ENCODE results near the gene SERPINA10. TPM values are rescaled to one million over a fixed set of nuclear protein-coding genes. Genes with fewer than 3 reads are reported as not detected.

SERPINA10 gene
- total RNA-seq, 4 donors from 2014 or later, result 0.55 TPM; not detected in 3

- Histone ChIP-seq H3K27ac (no peak overlapping the region), H3K9me3 (peaks cover 0 to 3% of the 10 kb centered on the region in 2 donors), H3K4me3 (no peak overlapping the region), H3K4me1 (no peaks in the 10 kb centered on the region), H3K27me3 (no peaks in the 10 kb centered on the region), H3K36me3 (no peaks in the 10 kb centered on the region)
- DNase-seq, result no peak
- in situ Hi-C loops (cut with MboI; ENCODE audit: low pct_ligation_motif_present in 1 of 4, low pct_unique_long_range_greater_than_20kb in 1 of 4, low sequenced_read_pairs in 3 of 4), result no loop called here
- no peak for TF ChIP-seq EP300 (IDR thresholded peaks at IDR 0.05; ENCODE audit: low read depth)
- no peak for TF ChIP-seq POLR2A (IDR thresholded peaks at IDR 0.05)
- TF ChIP-seq, protein P1, sequence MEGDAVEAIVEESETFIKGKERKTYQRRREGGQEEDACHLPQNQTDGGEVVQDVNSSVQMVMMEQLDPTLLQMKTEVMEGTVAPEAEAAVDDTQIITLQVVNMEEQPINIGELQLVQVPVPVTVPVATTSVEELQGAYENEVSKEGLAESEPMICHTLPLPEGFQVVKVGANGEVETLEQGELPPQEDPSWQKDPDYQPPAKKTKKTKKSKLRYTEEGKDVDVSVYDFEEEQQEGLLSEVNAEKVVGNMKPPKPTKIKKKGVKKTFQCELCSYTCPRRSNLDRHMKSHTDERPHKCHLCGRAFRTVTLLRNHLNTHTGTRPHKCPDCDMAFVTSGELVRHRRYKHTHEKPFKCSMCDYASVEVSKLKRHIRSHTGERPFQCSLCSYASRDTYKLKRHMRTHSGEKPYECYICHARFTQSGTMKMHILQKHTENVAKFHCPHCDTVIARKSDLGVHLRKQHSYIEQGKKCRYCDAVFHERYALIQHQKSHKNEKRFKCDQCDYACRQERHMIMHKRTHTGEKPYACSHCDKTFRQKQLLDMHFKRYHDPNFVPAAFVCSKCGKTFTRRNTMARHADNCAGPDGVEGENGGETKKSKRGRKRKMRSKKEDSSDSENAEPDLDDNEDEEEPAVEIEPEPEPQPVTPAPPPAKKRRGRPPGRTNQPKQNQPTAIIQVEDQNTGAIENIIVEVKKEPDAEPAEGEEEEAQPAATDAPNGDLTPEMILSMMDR (IDR thresholded peaks at IDR 0.05), result no peak
- TF ChIP-seq POLR2AphosphoS5 (IDR thresholded peaks at IDR 0.05), result no peak
- intact Hi-C loops (cut with DNase I; ENCODE audit: low total_unique reads), result no loop called here
- 89 to 100% methylated on average over 2 to 4 of the region's 4 CpGs for WGBS, 2 donors (ENCODE audit: low coverage in 1 of 2)
Measured at GRCh38 chr14:94329857-94330256, 36.8 kb upstream of the SERPINA10 start.

DNA sequence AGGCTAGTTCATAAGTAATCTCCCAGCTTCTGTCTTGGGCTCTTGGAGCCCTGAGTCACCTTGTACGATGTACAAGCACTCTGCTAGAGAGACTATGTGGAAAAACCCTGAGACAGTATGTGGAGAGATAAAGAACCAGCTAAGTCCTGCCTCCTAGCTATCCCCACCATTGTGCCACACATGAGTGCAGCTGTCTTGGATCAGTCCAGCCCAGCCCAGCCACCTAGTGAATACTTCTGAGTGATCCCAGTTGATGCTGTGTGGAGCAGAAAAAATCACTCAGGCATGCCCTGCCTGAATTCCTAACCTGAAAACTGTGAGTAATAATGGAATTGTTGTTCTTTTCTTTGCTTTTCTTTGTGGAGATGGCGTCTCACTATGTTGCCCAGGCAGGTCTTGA lies 35.1 kb upstream of the SERPINA10 start:
- in situ Hi-C loops (cut with MboI; ENCODE audit: low pct_ligation_motif_present in 1 of 4, low pct_unique_long_range_greater_than_20kb in 1 of 4, low sequenced_read_pairs in 3 of 4), result no loop called here

GRCh38 chr14:94322648-94323570 lies 29.8 kb upstream of the SERPINA10 start, which contains the start of gene SERPINA6:
TSS of gene SERPINA6 (minus strand) at chr14:94323336. CDS start at chr14:94314648, 8,688 bp downstream.
- Histone ChIP-seq H3K4me3 (no peak within 1 kb of the TSS), H3K27me3 (no peaks in the 10 kb centered on the region), H3K27ac (no peak within 1 kb of the TSS), H3K9me3 (peaks cover 0 to 3% of the 10 kb centered on the region in 2 donors), H3K36me3 (no peaks in the 10 kb centered on the region), H3K4me1 (peaks cover 0 to 15% (median 4%) of the 10 kb centered on the region in 4 donors)
- in situ Hi-C loops (cut with MboI; ENCODE audit: low pct_ligation_motif_present in 1 of 4, low pct_unique_long_range_greater_than_20kb in 1 of 4, low sequenced_read_pairs in 3 of 4) (no loop called here), intact Hi-C loops (cut with DNase I; ENCODE audit: low total_unique reads) (no loop called here)
- TF ChIP-seq, protein P1 (IDR thresholded peaks at IDR 0.05), result no peak
- TF ChIP-seq POLR2A (IDR thresholded peaks at IDR 0.05), result no peak
- no peak for TF ChIP-seq EP300 (IDR thresholded peaks at IDR 0.05; ENCODE audit: low read depth)
- no peak for TF ChIP-seq POLR2AphosphoS5 (IDR thresholded peaks at IDR 0.05)
- no peak for DNase-seq
- 64% methylated on average over 15 of the region's 15 CpGs; no CpG with 5 or more reads in 1 of the 2 donors for WGBS, 2 donors (ENCODE audit: low coverage in 1 of 2)

More for the DNA sequence above, 35.1 kb upstream of the SERPINA10 start:
- intact Hi-C loops (cut with DNase I; ENCODE audit: low total_unique reads), result no loop called here
- no peaks in the 10 kb centered on the region for H3K27me3 ChIP-seq
- H3K36me3 ChIP-seq, result no peaks in the 10 kb centered on the region
- H3K9me3 ChIP-seq, result peaks cover 0 to 3% of the 10 kb centered on the region in 2 donors
- H3K27ac ChIP-seq, result no peak overlapping the region
- no peak for TF ChIP-seq POLR2A (IDR thresholded peaks at IDR 0.05)
- TF ChIP-seq, protein P1 (IDR thresholded peaks at IDR 0.05), result no peak
- no peak for TF ChIP-seq POLR2AphosphoS5 (IDR thresholded peaks at IDR 0.05)
- no peak for TF ChIP-seq EP300 (IDR thresholded peaks at IDR 0.05; ENCODE audit: low read depth)
- peaks cover 0 to 3% (median 0%) of the 10 kb centered on the region in 4 donors for H3K4me1 ChIP-seq
- no peak overlapping the region for H3K4me3 ChIP-seq
- 85 to 100% methylated on average over 1 to 2 of the region's 2 CpGs for WGBS, 2 donors (ENCODE audit: low coverage in 1 of 2)
- no peak for DNase-seq

DNA sequence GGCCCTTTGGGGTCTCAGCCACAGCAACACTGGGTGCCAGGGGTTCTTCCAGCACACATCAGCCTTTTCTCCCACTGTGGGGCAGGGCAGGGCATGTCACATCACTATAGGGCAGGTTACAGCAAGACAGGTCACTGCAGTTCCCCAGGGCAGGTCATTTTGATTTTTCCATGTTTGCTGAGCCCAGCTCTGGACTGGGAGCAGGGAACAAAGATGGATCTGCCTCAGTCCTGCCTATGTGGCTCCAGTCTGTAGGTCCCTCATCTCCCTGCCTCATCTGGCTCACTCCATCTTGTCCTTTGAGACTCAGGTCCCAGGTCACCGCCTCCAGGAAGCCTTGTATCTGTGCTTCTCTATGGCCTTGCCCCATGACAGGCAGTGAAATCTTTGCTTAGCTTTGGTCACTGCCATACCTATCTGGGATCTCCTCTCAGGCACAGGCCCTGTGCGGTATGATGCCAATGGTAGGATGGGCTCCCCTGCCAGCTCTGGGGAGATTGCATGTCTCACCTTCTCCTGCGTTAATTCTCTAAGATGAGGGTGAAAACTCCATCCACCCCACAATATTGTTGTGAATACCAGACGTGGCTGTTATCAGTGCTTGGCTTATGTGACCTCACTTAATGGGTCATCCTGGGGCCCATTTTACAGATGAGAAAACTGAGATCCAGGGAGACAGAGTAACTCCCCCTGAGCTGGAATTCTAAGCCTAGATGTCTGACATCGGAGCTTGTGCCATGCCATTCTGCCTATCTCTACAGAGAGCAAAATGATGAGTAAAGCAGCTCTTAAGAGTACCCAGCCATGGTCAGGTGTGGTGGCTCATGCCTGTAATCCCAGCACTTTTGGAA lies 28.6 kb upstream of the SERPINA10 start:
- intact Hi-C loops (cut with DNase I; ENCODE audit: low total_unique reads) (no loop called here), in situ Hi-C loops (cut with MboI; ENCODE audit: low pct_ligation_motif_present in 1 of 4, low pct_unique_long_range_greater_than_20kb in 1 of 4, low sequenced_read_pairs in 3 of 4) (no loop called here)
- H3K9me3 ChIP-seq, result peaks cover 0 to 2% of the 10 kb centered on the region in 2 donors
- H3K4me3 ChIP-seq, result no peak overlapping the region
- peaks cover 0 to 23% (median 9%) of the 10 kb centered on the region in 4 donors for H3K4me1 ChIP-seq
- no peak for DNase-seq
- H3K27ac ChIP-seq, result peak overlapping the region in 3 of 4 donors; percentile 81 to 84 (median 82)
- WGBS, 2 donors (ENCODE audit: low coverage in 1 of 2), result 79% methylated on average over 5 of the region's 5 CpGs; no CpG with 5 or more reads in 1 of the 2 donors
- no peaks in the 10 kb centered on the region for H3K36me3 ChIP-seq
- no peaks in the 10 kb centered on the region for H3K27me3 ChIP-seq
- TF ChIP-seq, protein P1 (IDR thresholded peaks at IDR 0.05), result no peak
- TF ChIP-seq POLR2AphosphoS5 (IDR thresholded peaks at IDR 0.05) (no peak), POLR2A (IDR thresholded peaks at IDR 0.05) (no peak), EP300 (IDR thresholded peaks at IDR 0.05; ENCODE audit: low read depth) (no peak)
